GM12892 (cell line): ENCODE data around the gene DLGAP5.

Source experiments
- POLR2A ChIP-seq: IDR thresholded peaks from 2 replicates; pipeline ENCODE4 v1.6.1; 2011; ENCODE audit warnings: low read depth, low read length, control low read depth
- POLR2AphosphoS5 ChIP-seq: IDR thresholded peaks from 2 replicates; pipeline ENCODE4 v1.6.1; 2011; ENCODE audit warnings: low read depth, low read length, control low read depth

- TF ChIP-seq POLR2A = no peak
- TF ChIP-seq POLR2AphosphoS5 = no peak
Measured at GRCh38 chr14:55239320-55239719, 47.9 kb upstream of the DLGAP5 start.
